ENCODE measurements around the gene LIX1. TPM values are rescaled to one million over a fixed set of nuclear protein-coding genes. Genes with fewer than 3 reads are reported as not detected.

LIX1 gene
- total and polyA plus RNA-seq, 2 of the 13 experiments (the other 11 are each of a cell fraction or from before 2014, with no cell fraction given), result not detected

GRCh38 chr5:97148288-97148687 lies 5.9 kb upstream of the LIX1 start:
- H3K27ac ChIP-seq (ENCODE audit: extremely low read length, insufficient read depth, low read length), result no peak overlapping the region
- ATAC-seq (no peak), DNase-seq (ENCODE audit: low spot score) (no peak), FAIRE-seq (no peak)
- H2AFZ ChIP-seq (ENCODE audit: low read length), result no peak overlapping the region
- H3K9me3 ChIP-seq (ENCODE audit: low read length), result no peaks in the 10 kb centered on the region
- H3K27me3 ChIP-seq (ENCODE audit: control insufficient read depth in 1 of 2, insufficient read depth in 2 of 2, low read length in 2 of 2), result no peaks in the 10 kb centered on the region
- 33% methylated on average over 3 of the region's 3 CpGs for WGBS (ENCODE audit: low lambda C conversion rate)
- H3K36me3 ChIP-seq (replicated peaks in 1 of 2; ENCODE audit: control insufficient read depth in 1 of 2, insufficient read depth in 2 of 2, low read length in 2 of 2), result no peaks in the 10 kb centered on the region
- no TSS peak for BruUV-seq (replicated peaks)
- CTCF ChIA-PET (ENCODE audit: low intra/inter-chr PET ratio, low total read pairs), result no interaction called here
- in situ Hi-C loops (cut with HindIII; ENCODE audit: extremely low pct_ligation_motif_present, low pct_unique_long_range_greater_than_20kb), result no loop called here
- H4K20me1 ChIP-seq (ENCODE audit: insufficient read depth, low read length), result no peaks in the 10 kb centered on the region
- TF ChIP-seq ZNF891 (CRISPR knock-in tag; IDR thresholded peaks at IDR 0.05) (no peak), ZSCAN29 (CRISPR knock-in tag; conservative IDR thresholded peaks at IDR 0.05) (no peak), ZC3H4 (CRISPR knock-in tag; IDR thresholded peaks at IDR 0.05; ENCODE audit: borderline replicate concordance) (no peak), NCOA5 (CRISPR knock-in tag; IDR thresholded peaks at IDR 0.05) (no peak), CENPX (CRISPR knock-in tag; IDR thresholded peaks at IDR 0.05) (no peak), ZFY (CRISPR knock-in tag; IDR thresholded peaks at IDR 0.05) (no peak), MBD4 (IDR thresholded peaks at IDR 0.05; ENCODE audit: borderline replicate concordance, low read length) (no peak), SNAPC2 (CRISPR knock-in tag; IDR thresholded peaks at IDR 0.05) (no peak), ZNF256 (CRISPR knock-in tag; conservative IDR thresholded peaks at IDR 0.05) (no peak)
- TF ChIP-seq, protein P1, sequence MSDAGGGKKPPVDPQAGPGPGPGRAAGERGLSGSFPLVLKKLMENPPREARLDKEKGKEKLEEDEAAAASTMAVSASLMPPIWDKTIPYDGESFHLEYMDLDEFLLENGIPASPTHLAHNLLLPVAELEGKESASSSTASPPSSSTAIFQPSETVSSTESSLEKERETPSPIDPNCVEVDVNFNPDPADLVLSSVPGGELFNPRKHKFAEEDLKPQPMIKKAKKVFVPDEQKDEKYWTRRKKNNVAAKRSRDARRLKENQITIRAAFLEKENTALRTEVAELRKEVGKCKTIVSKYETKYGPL (CRISPR knock-in tag; IDR thresholded peaks at IDR 0.05), result no peak
- TF ChIP-seq, protein P2, sequence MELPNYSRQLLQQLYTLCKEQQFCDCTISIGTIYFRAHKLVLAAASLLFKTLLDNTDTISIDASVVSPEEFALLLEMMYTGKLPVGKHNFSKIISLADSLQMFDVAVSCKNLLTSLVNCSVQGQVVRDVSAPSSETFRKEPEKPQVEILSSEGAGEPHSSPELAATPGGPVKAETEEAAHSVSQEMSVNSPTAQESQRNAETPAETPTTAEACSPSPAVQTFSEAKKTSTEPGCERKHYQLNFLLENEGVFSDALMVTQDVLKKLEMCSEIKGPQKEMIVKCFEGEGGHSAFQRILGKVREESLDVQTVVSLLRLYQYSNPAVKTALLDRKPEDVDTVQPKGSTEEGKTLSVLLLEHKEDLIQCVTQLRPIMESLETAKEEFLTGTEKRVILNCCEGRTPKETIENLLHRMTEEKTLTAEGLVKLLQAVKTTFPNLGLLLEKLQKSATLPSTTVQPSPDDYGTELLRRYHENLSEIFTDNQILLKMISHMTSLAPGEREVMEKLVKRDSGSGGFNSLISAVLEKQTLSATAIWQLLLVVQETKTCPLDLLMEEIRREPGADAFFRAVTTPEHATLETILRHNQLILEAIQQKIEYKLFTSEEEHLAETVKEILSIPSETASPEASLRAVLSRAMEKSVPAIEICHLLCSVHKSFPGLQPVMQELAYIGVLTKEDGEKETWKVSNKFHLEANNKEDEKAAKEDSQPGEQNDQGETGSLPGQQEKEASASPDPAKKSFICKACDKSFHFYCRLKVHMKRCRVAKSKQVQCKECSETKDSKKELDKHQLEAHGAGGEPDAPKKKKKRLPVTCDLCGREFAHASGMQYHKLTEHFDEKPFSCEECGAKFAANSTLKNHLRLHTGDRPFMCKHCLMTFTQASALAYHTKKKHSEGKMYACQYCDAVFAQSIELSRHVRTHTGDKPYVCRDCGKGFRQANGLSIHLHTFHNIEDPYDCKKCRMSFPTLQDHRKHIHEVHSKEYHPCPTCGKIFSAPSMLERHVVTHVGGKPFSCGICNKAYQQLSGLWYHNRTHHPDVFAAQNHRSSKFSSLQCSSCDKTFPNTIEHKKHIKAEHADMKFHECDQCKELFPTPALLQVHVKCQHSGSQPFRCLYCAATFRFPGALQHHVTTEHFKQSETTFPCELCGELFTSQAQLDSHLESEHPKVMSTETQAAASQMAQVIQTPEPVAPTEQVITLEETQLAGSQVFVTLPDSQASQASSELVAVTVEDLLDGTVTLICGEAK (IDR thresholded peaks at IDR 0.05), result no peak
- TF ChIP-seq, protein P2 (CRISPR knock-in tag; IDR thresholded peaks at IDR 0.05), result no peak
- TF ChIP-seq, protein P3, sequence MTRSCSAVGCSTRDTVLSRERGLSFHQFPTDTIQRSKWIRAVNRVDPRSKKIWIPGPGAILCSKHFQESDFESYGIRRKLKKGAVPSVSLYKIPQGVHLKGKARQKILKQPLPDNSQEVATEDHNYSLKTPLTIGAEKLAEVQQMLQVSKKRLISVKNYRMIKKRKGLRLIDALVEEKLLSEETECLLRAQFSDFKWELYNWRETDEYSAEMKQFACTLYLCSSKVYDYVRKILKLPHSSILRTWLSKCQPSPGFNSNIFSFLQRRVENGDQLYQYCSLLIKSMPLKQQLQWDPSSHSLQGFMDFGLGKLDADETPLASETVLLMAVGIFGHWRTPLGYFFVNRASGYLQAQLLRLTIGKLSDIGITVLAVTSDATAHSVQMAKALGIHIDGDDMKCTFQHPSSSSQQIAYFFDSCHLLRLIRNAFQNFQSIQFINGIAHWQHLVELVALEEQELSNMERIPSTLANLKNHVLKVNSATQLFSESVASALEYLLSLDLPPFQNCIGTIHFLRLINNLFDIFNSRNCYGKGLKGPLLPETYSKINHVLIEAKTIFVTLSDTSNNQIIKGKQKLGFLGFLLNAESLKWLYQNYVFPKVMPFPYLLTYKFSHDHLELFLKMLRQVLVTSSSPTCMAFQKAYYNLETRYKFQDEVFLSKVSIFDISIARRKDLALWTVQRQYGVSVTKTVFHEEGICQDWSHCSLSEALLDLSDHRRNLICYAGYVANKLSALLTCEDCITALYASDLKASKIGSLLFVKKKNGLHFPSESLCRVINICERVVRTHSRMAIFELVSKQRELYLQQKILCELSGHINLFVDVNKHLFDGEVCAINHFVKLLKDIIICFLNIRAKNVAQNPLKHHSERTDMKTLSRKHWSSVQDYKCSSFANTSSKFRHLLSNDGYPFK (CRISPR knock-in tag; IDR thresholded peaks at IDR 0.05; ENCODE audit: borderline replicate concordance), result no peak
- intact Hi-C loops (cut with micrococcal nuclease; ENCODE audit: unreplicated experiment), result no loop called here
- POLR2A ChIA-PET, result no interaction called here
- no peak overlapping the region for H3K4me3 ChIP-seq (replicated peaks in 1 of 3; ENCODE audit: insufficient read depth in 1 of 3, low read depth in 2 of 3, low read length in 3 of 3)
- H3K4me1 ChIP-seq (ENCODE audit: insufficient read depth, low read length), result no peaks in the 10 kb centered on the region
- H3K4me2 ChIP-seq (ENCODE audit: low read depth, low read length), result no peak overlapping the region
- no peaks in the 10 kb centered on the region for H3K79me2 ChIP-seq (ENCODE audit: insufficient read depth, low read length)
- H3K9ac ChIP-seq (ENCODE audit: insufficient read depth, low read depth, low read length), result no peak overlapping the region
